Endothelial cell of umbilical vein (primary cell): Measurements from ENCODE around the gene KRT12. TPM values are rescaled to one million over a fixed set of nuclear protein-coding genes. Genes with fewer than 3 reads are reported as not detected.

ENCODE experiments used
- BruUV-seq: library from RNA; stranded (reverse); fragments of 400-500 nt; replicated peaks from 2 replicates; lab custom pipeline; 2021; lab: Mats Ljungman, UMichigan
- CTCF ChIA-PET: fragments of 300-600, 350-600 bp; sonication (Branson Sonifier 250); formaldehyde crosslinking; loops from one replicate; lab custom pipeline; 2021; ENCODE audit warnings: antibody characterized with exemption, inconsistent platforms; lab: Charles Lee
- POLR2A ChIA-PET: fragments of 300-600, 350-600 bp; sonication (Branson Sonifier 250); formaldehyde crosslinking; loops from one replicate; lab custom pipeline; 2021; ENCODE audit warnings: antibody characterized with exemption, inconsistent platforms; lab: Charles Lee
- DNase-seq: peaks from one replicate; pipeline ENCODE4 v3.0.0-alpha.2; 2011; ENCODE audit warnings: low read depth, low spot score
- FAIRE-seq: peaks from 2 replicates; lab custom pipeline; 2011; peaks lifted over from hg19 to GRCh38; lab: Jason Lieb, UNC
- H2AFZ ChIP-seq: 2 replicates; pipeline ENCODE4 v1.6.0; 2012; ENCODE audit warnings: low read depth, low read length, control low read depth, inconsistent platforms
- H3K27ac ChIP-seq: 2 replicates; pipeline ENCODE4 v1.5.1; 2011; ENCODE audit warnings: low read depth, mild to moderate bottlenecking, control low read depth, low read length, moderate library complexity; ENCODE audit not compliant: insufficient read depth
- H3K27me3 ChIP-seq, 2 experiments: 2 replicates each; pipeline versions ENCODE4 v1.6.0 to v1.6.1; 2011; ENCODE audit warnings: low read length in 2 of 2, mixed read lengths in 1 of 2; ENCODE audit not compliant: control insufficient read depth in 2 of 2, insufficient read depth in 2 of 2
- H3K36me3 ChIP-seq, 2 experiments: 2 replicates in 1 of 2; 3 replicates in 1 of 2; pipeline ENCODE4 v1.5.1; 2011; ENCODE audit warnings: low read length in 2 of 2, mild to moderate bottlenecking in 1 of 2, moderate library complexity in 1 of 2; ENCODE audit not compliant: control insufficient read depth in 2 of 2, insufficient read depth in 2 of 2; ENCODE audit errors: extremely low read depth in 1 of 2
- H3K4me1 ChIP-seq: 3 replicates; pipeline ENCODE4 v1.5.1; 2011; ENCODE audit warnings: mild to moderate bottlenecking, low read length; ENCODE audit not compliant: control insufficient read depth, insufficient read depth; ENCODE audit errors: extremely low read depth
- H3K4me2 ChIP-seq: 2 replicates; pipeline ENCODE4 v1.6.1; 2011; ENCODE audit warnings: low read length, control low read depth, mixed read lengths; ENCODE audit not compliant: insufficient read depth
- H3K4me3 ChIP-seq, 3 experiments: fragments of 200-600 bp in 1 of 3; sonication (generic), shearing (Covaris generic) in 1 of 3; replicated peaks in 1 of 3; 2 replicates each; pipeline ENCODE4 v1.5.1; 2011 to 2016; ENCODE audit warnings: control low read depth in 3 of 3, low read length in 3 of 3, mild to moderate bottlenecking in 2 of 3, inconsistent platforms in 1 of 3, low read depth in 1 of 3, moderate library complexity in 1 of 3; ENCODE audit not compliant: insufficient read depth in 1 of 3
- H3K79me2 ChIP-seq: 2 replicates; pipeline ENCODE4 v1.6.0; 2012; ENCODE audit warnings: low read length, inconsistent platforms; ENCODE audit not compliant: control insufficient read depth, insufficient read depth
- H3K9ac ChIP-seq: replicated peaks from 2 replicates; pipeline ENCODE3; 2011; ENCODE audit warnings: low read length, control low read depth; ENCODE audit not compliant: insufficient read depth; ENCODE audit errors: extremely low read depth
- H3K9me1 ChIP-seq: replicated peaks from 3 replicates; pipeline ENCODE4 v1.6.0; 2011; ENCODE audit warnings: mild to moderate bottlenecking, low read length; ENCODE audit not compliant: control insufficient read depth, insufficient read depth; ENCODE audit errors: extremely low read depth
- H3K9me3 ChIP-seq: replicated peaks from 2 replicates; pipeline ENCODE4 v1.5.1; 2012; ENCODE audit warnings: low read length, inconsistent platforms; ENCODE audit not compliant: control insufficient read depth, insufficient read depth
- H4K20me1 ChIP-seq: replicated peaks from 2 replicates; pipeline ENCODE3; 2011; ENCODE audit warnings: mild to moderate bottlenecking, low read length; ENCODE audit not compliant: control insufficient read depth, insufficient read depth; ENCODE audit errors: extremely low read depth
- FOS ChIP-seq: IDR thresholded peaks from 2 replicates; pipeline ENCODE4 v1.6.1; 2011; ENCODE audit warnings: mild to moderate bottlenecking, low read length, moderate library complexity, borderline replicate concordance; ENCODE audit not compliant: insufficient read depth
- JUN ChIP-seq: IDR thresholded peaks from 2 replicates; pipeline ENCODE4 v1.6.1; 2011; ENCODE audit warnings: borderline replicate concordance, low read depth; ENCODE audit not compliant: insufficient read length, insufficient read depth
- MYC ChIP-seq: IDR thresholded peaks from one replicate; pipeline ENCODE4 v1.6.1; 2011; ENCODE audit warnings: mild to moderate bottlenecking, low read depth, low read length
- POLR2A ChIP-seq: IDR thresholded peaks from 2 replicates; pipeline ENCODE4 v1.6.1; 2012; ENCODE audit warnings: low read depth, mild to moderate bottlenecking, control low read depth, low read length
- POLR2AphosphoS5 ChIP-seq: IDR thresholded peaks from 2 replicates; pipeline ENCODE4 v1.6.1; 2012; ENCODE audit warnings: low read depth, mild to moderate bottlenecking, control low read depth, low read length, moderate library complexity; ENCODE audit not compliant: insufficient read depth
- dilution Hi-C: fragments of 300-500 bp; cut with MboI; formaldehyde crosslinking; loops from one replicate; pipeline ENCODE4 v1.15.0; 2019; ENCODE audit warnings: low sequenced_read_pairs; ENCODE audit not compliant: extremely low pct_ligation_motif_present
- intact Hi-C: fragments of 100-400 bp; cut with micrococcal nuclease; formaldehyde crosslinking; loops from one replicate; pipeline ENCODE4 v1.10.0; 2022
- polyA plus RNA-seq, 4 experiments: library from polyadenylated mRNA; depleted of rRNA in 3 of 4; stranded (reverse) in 3 of 4; unstranded in 1 of 4; fragments of >200 nt; gene quantifications; 2 replicates each; pipeline versions ENCODE4 v1.2.1 to v1.2.3, GENCODE V29; 2011 to 2012; ENCODE audit warnings: missing spikeins in 1 of 4
- total RNA-seq: library from RNA; stranded (reverse); gene quantifications from 2 replicates; pipeline ENCODE4 v1.2.3, GENCODE V29; 2021

Gene KRT12
- total and polyA plus RNA-seq, 2 donors (not counting 3 experiments of a cell fraction or from before 2014, with no cell fraction given), result not detected

DNA sequence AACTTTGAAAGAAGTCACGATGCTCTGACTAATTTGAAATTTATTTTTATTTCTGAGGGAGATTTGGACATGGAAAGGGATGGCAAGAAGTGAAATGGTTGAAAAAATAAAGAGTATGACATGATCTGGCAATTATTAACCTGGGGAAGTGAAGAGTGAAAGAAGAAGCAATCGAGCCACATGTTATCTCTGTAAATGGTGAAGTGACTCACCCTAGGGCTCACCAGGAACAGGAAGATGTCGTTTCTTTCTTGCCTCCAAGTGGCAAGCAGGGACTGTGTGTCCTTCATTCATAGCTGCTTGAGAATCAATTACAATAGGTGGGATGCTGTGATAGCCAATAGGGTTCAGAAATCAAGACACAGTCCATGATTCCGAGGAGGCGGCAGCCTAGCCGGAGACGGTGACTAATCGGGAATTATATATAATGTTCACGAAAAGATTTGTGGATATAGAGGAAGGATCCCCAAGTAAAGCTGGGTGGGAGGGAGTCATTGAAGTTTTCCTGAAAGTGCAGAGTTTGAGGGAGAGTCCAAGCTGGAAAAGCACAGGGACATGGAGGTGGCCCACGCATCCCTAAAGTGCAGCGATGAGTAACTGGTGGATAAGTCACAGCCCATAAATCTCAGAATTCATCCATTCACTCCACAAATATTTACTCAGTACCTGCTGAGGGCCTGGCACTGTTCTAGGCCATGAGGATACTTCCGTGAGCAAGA, 36.3 kb upstream of the KRT12 start:
- Histone ChIP-seq H4K20me1 (no peaks in the 10 kb centered on the region), H3K4me1 (no peaks in the 10 kb centered on the region), H3K9ac (no peak overlapping the region), H3K27ac (no peak overlapping the region), H3K9me1 (no peaks in the 10 kb centered on the region), H3K36me3 (no peaks in the 10 kb centered on the region), H3K4me3 (no peak overlapping the region), H3K4me2 (no peak overlapping the region), H3K79me2 (no peaks in the 10 kb centered on the region), H2AFZ (no peak overlapping the region), H3K27me3 (peaks cover 0 to 4% of the 10 kb centered on the region in 2 experiments), H3K9me3 (no peaks in the 10 kb centered on the region)
- dilution Hi-C loops (no loop called here), intact Hi-C loops (no loop called here)
- DNase-seq (no peak), FAIRE-seq (no peak)
- BruUV-seq, result no TSS peak
- ChIA-PET CTCF (interaction anchor here (1.0 to 4.0 kb wide), 2 partner anchors 646 to 760 kb away, joined by 3 to 20 read pairs; no protein-coding TSS in a partner anchor), POLR2A (no interaction called here)
- TF ChIP-seq MYC, result no peak
- peak; percentile 16 for TF ChIP-seq FOS
- no peak for TF ChIP-seq JUN
- no peak for TF ChIP-seq POLR2AphosphoS5
- TF ChIP-seq POLR2A, result no peak

DNA sequence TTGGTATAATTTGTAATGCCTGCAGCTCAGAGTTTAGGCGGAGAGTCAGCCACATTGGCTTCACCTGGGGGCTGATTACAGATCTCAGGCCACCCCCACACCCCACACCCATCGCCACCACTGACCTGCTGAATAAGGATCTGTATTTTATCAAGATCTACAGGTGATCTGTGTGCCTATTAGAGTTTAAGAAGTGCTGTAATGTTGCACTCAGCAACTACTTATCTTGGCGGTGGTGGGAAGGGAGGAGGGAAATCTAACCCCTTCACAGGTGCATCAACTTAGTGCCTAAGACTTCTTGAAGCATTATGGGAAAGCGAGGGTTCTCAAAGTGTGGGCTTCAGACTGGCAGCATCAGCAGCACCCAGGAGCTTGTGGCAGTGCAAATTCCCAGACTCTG, 35.5 kb upstream of the KRT12 start:
- no peak for FAIRE-seq
- intact Hi-C loops, result no loop called here
- dilution Hi-C loops, result no loop called here

More for the DNA sequence above, 35.5 kb upstream of the KRT12 start:
- no peaks in the 10 kb centered on the region for H3K4me1 ChIP-seq
- no peaks in the 10 kb centered on the region for H4K20me1 ChIP-seq
- H3K4me2 ChIP-seq, result no peak overlapping the region
- ChIA-PET POLR2A (no interaction called here), CTCF (interaction anchor here (0.9 to 4.0 kb wide), 4 partner anchors 39 to 760 kb away, joined by 3 to 20 read pairs (median 4); no protein-coding TSS in a partner anchor)
- H3K9me3 ChIP-seq, result no peaks in the 10 kb centered on the region
- H3K27ac ChIP-seq, result no peak overlapping the region
- H2AFZ ChIP-seq, result no peak overlapping the region
- H3K27me3 ChIP-seq, result peaks cover 0 to 4% of the 10 kb centered on the region in 2 experiments
- H3K4me3 ChIP-seq, result no peak overlapping the region
- TF ChIP-seq FOS, result no peak
- no peak for DNase-seq
- H3K36me3 ChIP-seq, result no peaks in the 10 kb centered on the region
- H3K9ac ChIP-seq, result no peak overlapping the region
- H3K79me2 ChIP-seq, result no peaks in the 10 kb centered on the region
- no TSS peak for BruUV-seq
- no peaks in the 10 kb centered on the region for H3K9me1 ChIP-seq
